Endothelial cell of umbilical vein (primary cell): Measurements from ENCODE around the gene ITIH4. TPM values are rescaled to one million over a fixed set of nuclear protein-coding genes. Genes with fewer than 3 reads are reported as not detected.

Experiments
- BruUV-seq: library from RNA; stranded (reverse); fragments of 400-500 nt; replicated peaks from 2 replicates; lab custom pipeline; 2021; lab: Mats Ljungman, UMichigan
- CTCF ChIA-PET: fragments of 300-600, 350-600 bp; sonication (Branson Sonifier 250); formaldehyde crosslinking; loops from one replicate; lab custom pipeline; 2021; ENCODE audit warnings: antibody characterized with exemption, inconsistent platforms; lab: Charles Lee
- POLR2A ChIA-PET: fragments of 300-600, 350-600 bp; sonication (Branson Sonifier 250); formaldehyde crosslinking; loops from one replicate; lab custom pipeline; 2021; ENCODE audit warnings: antibody characterized with exemption, inconsistent platforms; lab: Charles Lee
- DNase-seq: peaks from one replicate; pipeline ENCODE4 v3.0.0-alpha.2; 2011; ENCODE audit warnings: low read depth, low spot score
- FAIRE-seq: peaks from 2 replicates; lab custom pipeline; 2011; peaks lifted over from hg19 to GRCh38; lab: Jason Lieb, UNC
- H2AFZ ChIP-seq: 2 replicates; pipeline ENCODE4 v1.6.0; 2012; ENCODE audit warnings: low read depth, low read length, control low read depth, inconsistent platforms
- H3K27ac ChIP-seq: 2 replicates; pipeline ENCODE4 v1.5.1; 2011; ENCODE audit warnings: low read depth, mild to moderate bottlenecking, control low read depth, low read length, moderate library complexity; ENCODE audit not compliant: insufficient read depth
- H3K27me3 ChIP-seq, 2 experiments: 2 replicates each; pipeline versions ENCODE4 v1.6.0 to v1.6.1; 2011; ENCODE audit warnings: low read length in 2 of 2, mixed read lengths in 1 of 2; ENCODE audit not compliant: control insufficient read depth in 2 of 2, insufficient read depth in 2 of 2
- H3K36me3 ChIP-seq, 2 experiments: 2 replicates in 1 of 2; 3 replicates in 1 of 2; pipeline ENCODE4 v1.5.1; 2011; ENCODE audit warnings: low read length in 2 of 2, mild to moderate bottlenecking in 1 of 2, moderate library complexity in 1 of 2; ENCODE audit not compliant: control insufficient read depth in 2 of 2, insufficient read depth in 2 of 2; ENCODE audit errors: extremely low read depth in 1 of 2
- H3K4me1 ChIP-seq: 3 replicates; pipeline ENCODE4 v1.5.1; 2011; ENCODE audit warnings: mild to moderate bottlenecking, low read length; ENCODE audit not compliant: control insufficient read depth, insufficient read depth; ENCODE audit errors: extremely low read depth
- H3K4me2 ChIP-seq: 2 replicates; pipeline ENCODE4 v1.6.1; 2011; ENCODE audit warnings: low read length, control low read depth, mixed read lengths; ENCODE audit not compliant: insufficient read depth
- H3K4me3 ChIP-seq, 3 experiments: fragments of 200-600 bp in 1 of 3; sonication (generic), shearing (Covaris generic) in 1 of 3; replicated peaks in 1 of 3; 2 replicates each; pipeline ENCODE4 v1.5.1; 2011 to 2016; ENCODE audit warnings: control low read depth in 3 of 3, low read length in 3 of 3, mild to moderate bottlenecking in 2 of 3, inconsistent platforms in 1 of 3, low read depth in 1 of 3, moderate library complexity in 1 of 3; ENCODE audit not compliant: insufficient read depth in 1 of 3
- H3K79me2 ChIP-seq: 2 replicates; pipeline ENCODE4 v1.6.0; 2012; ENCODE audit warnings: low read length, inconsistent platforms; ENCODE audit not compliant: control insufficient read depth, insufficient read depth
- H3K9ac ChIP-seq: replicated peaks from 2 replicates; pipeline ENCODE3; 2011; ENCODE audit warnings: low read length, control low read depth; ENCODE audit not compliant: insufficient read depth; ENCODE audit errors: extremely low read depth
- H3K9me1 ChIP-seq: replicated peaks from 3 replicates; pipeline ENCODE4 v1.6.0; 2011; ENCODE audit warnings: mild to moderate bottlenecking, low read length; ENCODE audit not compliant: control insufficient read depth, insufficient read depth; ENCODE audit errors: extremely low read depth
- H3K9me3 ChIP-seq: replicated peaks from 2 replicates; pipeline ENCODE4 v1.5.1; 2012; ENCODE audit warnings: low read length, inconsistent platforms; ENCODE audit not compliant: control insufficient read depth, insufficient read depth
- H4K20me1 ChIP-seq: replicated peaks from 2 replicates; pipeline ENCODE3; 2011; ENCODE audit warnings: mild to moderate bottlenecking, low read length; ENCODE audit not compliant: control insufficient read depth, insufficient read depth; ENCODE audit errors: extremely low read depth
- CTCF ChIP-seq, 2 donors: IDR thresholded peaks; 1 replicate in 1 of 2; 2 replicates in 1 of 2; pipeline ENCODE4 v1.5.1; 2011; ENCODE audit warnings: low read length in 2 of 2, mild to moderate bottlenecking in 2 of 2, moderate library complexity in 2 of 2, control low read depth in 1 of 2, inconsistent platforms in 1 of 2, low read depth in 1 of 2; ENCODE audit not compliant: insufficient read depth in 1 of 2; ENCODE audit errors: extremely low read depth in 1 of 2
- EZH2 ChIP-seq: IDR thresholded peaks from 2 replicates; pipeline ENCODE4 v1.6.1; 2012; ENCODE audit warnings: borderline replicate concordance, low read depth, mild to moderate bottlenecking, moderate library complexity, low read length, inconsistent platforms; ENCODE audit not compliant: severe bottlenecking
- GATA2 ChIP-seq: IDR thresholded peaks from 2 replicates; pipeline ENCODE4 v1.7.0; 2011; ENCODE audit warnings: low read depth, mild to moderate bottlenecking, moderate library complexity, mixed read lengths, low read length; ENCODE audit not compliant: insufficient read length, insufficient read depth
- MAX ChIP-seq: IDR thresholded peaks from 2 replicates; pipeline ENCODE4 v1.6.1; 2011; ENCODE audit not compliant: insufficient read depth, insufficient read length
- MYC ChIP-seq: IDR thresholded peaks from one replicate; pipeline ENCODE4 v1.6.1; 2011; ENCODE audit warnings: mild to moderate bottlenecking, low read depth, low read length
- POLR2A ChIP-seq: IDR thresholded peaks from 2 replicates; pipeline ENCODE4 v1.6.1; 2012; ENCODE audit warnings: low read depth, mild to moderate bottlenecking, control low read depth, low read length
- POLR2AphosphoS5 ChIP-seq: IDR thresholded peaks from 2 replicates; pipeline ENCODE4 v1.6.1; 2012; ENCODE audit warnings: low read depth, mild to moderate bottlenecking, control low read depth, low read length, moderate library complexity; ENCODE audit not compliant: insufficient read depth
- dilution Hi-C: fragments of 300-500 bp; cut with MboI; formaldehyde crosslinking; loops from one replicate; pipeline ENCODE4 v1.15.0; 2019; ENCODE audit warnings: low sequenced_read_pairs; ENCODE audit not compliant: extremely low pct_ligation_motif_present
- intact Hi-C: fragments of 100-400 bp; cut with micrococcal nuclease; formaldehyde crosslinking; loops from one replicate; pipeline ENCODE4 v1.10.0; 2022
- polyA plus RNA-seq, 4 experiments: library from polyadenylated mRNA; depleted of rRNA in 3 of 4; stranded (reverse) in 3 of 4; unstranded in 1 of 4; fragments of >200 nt; gene quantifications; 2 replicates each; pipeline versions ENCODE4 v1.2.1 to v1.2.3, GENCODE V29; 2011 to 2012; ENCODE audit warnings: missing spikeins in 1 of 4
- total RNA-seq: library from RNA; stranded (reverse); gene quantifications from 2 replicates; pipeline ENCODE4 v1.2.3, GENCODE V29; 2021

The ITIH4 gene
- total and polyA plus RNA-seq, 2 donors (not counting 3 experiments of a cell fraction or from before 2014, with no cell fraction given): 0.17 to 2.4 TPM

- dilution Hi-C loops: no loop called here
- no peaks in the 10 kb centered on the region for H3K9me3 ChIP-seq
- POLR2A ChIA-PET: no interaction called here
- BruUV-seq: no TSS peak
- H2AFZ ChIP-seq: no peak overlapping the region
- H3K27ac ChIP-seq: no peak overlapping the region
- no peaks in the 10 kb centered on the region for H4K20me1 ChIP-seq
- no peak for TF ChIP-seq POLR2AphosphoS5
- TF ChIP-seq POLR2A: no peak
- no peak for TF ChIP-seq EZH2
- TF ChIP-seq CTCF (IDR thresholded peaks at IDR 0.05; ENCODE audit: extremely low read depth in 1 of 2, insufficient read depth in 1 of 2, low read depth in 1 of 2, low read length in 2 of 2): peak in 1 of 2 donors; percentile 16
- no peak for TF ChIP-seq GATA2
- no peak for TF ChIP-seq MYC
- TF ChIP-seq MAX: no peak
- no peaks in the 10 kb centered on the region for H3K36me3 ChIP-seq
- H3K9me1 ChIP-seq: no peaks in the 10 kb centered on the region
- H3K4me1 ChIP-seq: no peaks in the 10 kb centered on the region
- no peaks in the 10 kb centered on the region for H3K27me3 ChIP-seq
- no peak overlapping the region for H3K4me3 ChIP-seq
- CTCF ChIA-PET: interaction anchor here (0.9 to 2.3 kb wide), 6 partner anchors 9 to 143 kb away, joined by 3 to 5 read pairs (median 3); no protein-coding TSS in a partner anchor
- no peak overlapping the region for H3K4me2 ChIP-seq
- no peaks in the 10 kb centered on the region for H3K79me2 ChIP-seq
- no peak overlapping the region for H3K9ac ChIP-seq
- intact Hi-C loops: no loop called here
- FAIRE-seq (no peak), DNase-seq (no peak)
Measured at GRCh38 chr3:52792413-52792812, 38.1 kb downstream of the ITIH4 start.
